ENCODE measurements around the gene OR2A42.
"Not testable (repeated sequence)": the region's sequence is repeated elsewhere in the genome, so short reads cannot be mapped to it uniquely, and the experiment has no call there.

Gene OR2A42

DNA sequence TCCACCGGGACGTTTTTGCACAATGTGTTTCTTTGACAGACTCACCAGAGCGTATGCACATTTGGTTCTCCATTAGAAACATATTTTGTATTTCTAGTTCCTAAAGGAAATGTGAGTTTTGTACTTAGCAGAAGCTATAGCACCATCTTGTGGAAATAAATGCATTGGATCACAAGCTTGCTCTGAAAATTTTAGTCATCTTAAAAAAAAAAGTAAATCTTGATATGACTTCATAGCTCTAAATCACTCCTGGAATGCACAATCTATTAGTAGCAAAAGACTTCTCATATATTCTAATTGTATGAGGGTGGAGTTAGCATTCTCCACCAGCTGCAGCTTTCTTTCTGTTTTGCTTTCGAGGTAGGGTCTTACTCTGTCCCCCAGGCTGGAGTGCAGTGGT, 20.3 kb downstream of the OR2A42 start:
- not testable (repeated sequence) for H3K4me1 ChIP-seq (ENCODE audit: control insufficient read depth, low read depth, low read length); H3K9me3 ChIP-seq (ENCODE audit: control insufficient read depth, low read depth, low read length); H3K4me3 ChIP-seq (ENCODE audit: low read length); H3K27me3 ChIP-seq (ENCODE audit: control insufficient read depth, insufficient read depth, low read length); H3K9ac ChIP-seq (ENCODE audit: low read length); H3K27ac ChIP-seq (ENCODE audit: low read length); H3K36me3 ChIP-seq (ENCODE audit: control insufficient read depth, low read depth, low read length)

- H3K4me1 ChIP-seq (ENCODE audit: control insufficient read depth, low read depth, low read length); H3K36me3 ChIP-seq (ENCODE audit: control insufficient read depth, low read depth, low read length); H3K27me3 ChIP-seq (ENCODE audit: control insufficient read depth, insufficient read depth, low read length); H3K9me3 ChIP-seq (ENCODE audit: control insufficient read depth, low read depth, low read length); H3K9ac ChIP-seq (ENCODE audit: low read length); H3K27ac ChIP-seq (ENCODE audit: low read length); H3K4me3 ChIP-seq (ENCODE audit: low read length): not testable (repeated sequence)
Observed at GRCh38 chr7:144218581-144218980, 20.8 kb downstream of the OR2A42 start.

GRCh38 chr7:144217200-144217599, 22.2 kb downstream of the OR2A42 start:
- not testable (repeated sequence) for H3K4me3 ChIP-seq (ENCODE audit: low read length); H3K27ac ChIP-seq (ENCODE audit: low read length); H3K4me1 ChIP-seq (ENCODE audit: control insufficient read depth, low read depth, low read length); H3K36me3 ChIP-seq (ENCODE audit: control insufficient read depth, low read depth, low read length); H3K27me3 ChIP-seq (ENCODE audit: control insufficient read depth, insufficient read depth, low read length); H3K9ac ChIP-seq (ENCODE audit: low read length); H3K9me3 ChIP-seq (ENCODE audit: control insufficient read depth, low read depth, low read length)

DNA sequence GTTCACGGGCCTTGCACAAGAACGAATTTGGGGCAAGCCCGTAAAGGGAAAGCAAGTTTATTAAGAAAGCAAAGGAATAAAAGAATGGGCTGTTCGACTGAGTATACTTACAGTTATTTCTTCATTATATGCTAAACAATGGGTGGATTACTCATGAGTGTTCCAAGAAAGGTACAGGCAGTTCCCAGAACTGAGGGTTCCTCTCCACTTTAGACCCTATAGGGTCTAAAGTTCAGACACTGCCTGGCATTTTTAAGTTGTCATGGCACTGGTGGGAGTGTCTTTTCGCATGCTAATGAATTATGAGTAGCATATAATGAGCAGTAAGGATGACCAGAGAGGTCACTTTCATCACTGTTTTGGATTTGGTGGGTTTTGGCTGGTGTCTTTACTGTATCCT, 34.1 kb downstream of the OR2A42 start:
- H3K4me3 ChIP-seq (ENCODE audit: low read length); H3K36me3 ChIP-seq (ENCODE audit: control insufficient read depth, low read depth, low read length); H3K27me3 ChIP-seq (ENCODE audit: control insufficient read depth, insufficient read depth, low read length); H3K27ac ChIP-seq (ENCODE audit: low read length); H3K9ac ChIP-seq (ENCODE audit: low read length); H3K9me3 ChIP-seq (ENCODE audit: control insufficient read depth, low read depth, low read length); H3K4me1 ChIP-seq (ENCODE audit: control insufficient read depth, low read depth, low read length): not testable (repeated sequence)

- H3K4me3 ChIP-seq (ENCODE audit: low read length); H3K9ac ChIP-seq (ENCODE audit: low read length); H3K27me3 ChIP-seq (ENCODE audit: control insufficient read depth, insufficient read depth, low read length); H3K36me3 ChIP-seq (ENCODE audit: control insufficient read depth, low read depth, low read length); H3K4me1 ChIP-seq (ENCODE audit: control insufficient read depth, low read depth, low read length); H3K27ac ChIP-seq (ENCODE audit: low read length); H3K9me3 ChIP-seq (ENCODE audit: control insufficient read depth, low read depth, low read length): not testable (repeated sequence)
Observed at GRCh38 chr7:144203086-144203485, 36.3 kb downstream of the OR2A42 start.

DNA sequence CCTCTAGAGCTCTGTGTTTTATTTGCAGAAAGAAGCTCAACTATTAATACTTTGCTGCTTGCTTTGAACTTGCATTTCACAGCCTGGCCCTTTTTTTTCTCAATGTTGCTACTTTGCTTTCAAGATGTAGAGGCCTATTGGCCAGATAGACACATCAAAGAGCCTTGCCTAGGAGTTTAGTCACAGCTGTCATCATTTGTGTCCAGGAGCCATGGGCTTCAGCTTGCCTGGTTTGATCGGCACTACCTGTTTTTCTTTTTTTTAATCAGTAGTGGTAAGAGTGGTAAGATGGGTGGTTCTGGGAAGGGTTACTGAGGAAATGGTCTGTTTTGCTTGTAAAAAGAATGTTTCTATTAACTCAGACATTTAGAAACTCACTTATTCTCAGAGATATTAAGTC, 37.4 kb downstream of the OR2A42 start:
- not testable (repeated sequence) for H3K9me3 ChIP-seq (ENCODE audit: control insufficient read depth, low read depth, low read length); H3K4me3 ChIP-seq (ENCODE audit: low read length); H3K36me3 ChIP-seq (ENCODE audit: control insufficient read depth, low read depth, low read length); H3K4me1 ChIP-seq (ENCODE audit: control insufficient read depth, low read depth, low read length); H3K27ac ChIP-seq (ENCODE audit: low read length); H3K9ac ChIP-seq (ENCODE audit: low read length); H3K27me3 ChIP-seq (ENCODE audit: control insufficient read depth, insufficient read depth, low read length)

- H3K4me1 ChIP-seq (ENCODE audit: control insufficient read depth, low read depth, low read length); H3K9me3 ChIP-seq (ENCODE audit: control insufficient read depth, low read depth, low read length); H3K36me3 ChIP-seq (ENCODE audit: control insufficient read depth, low read depth, low read length); H3K9ac ChIP-seq (ENCODE audit: low read length); H3K27me3 ChIP-seq (ENCODE audit: control insufficient read depth, insufficient read depth, low read length); H3K27ac ChIP-seq (ENCODE audit: low read length); H3K4me3 ChIP-seq (ENCODE audit: low read length): not testable (repeated sequence)
Observed at GRCh38 chr7:144198934-144199333, 40.5 kb downstream of the OR2A42 start.

- not testable (repeated sequence) for H3K36me3 ChIP-seq (ENCODE audit: control insufficient read depth, low read depth, low read length); H3K4me1 ChIP-seq (ENCODE audit: control insufficient read depth, low read depth, low read length); H3K27ac ChIP-seq (ENCODE audit: low read length); H3K27me3 ChIP-seq (ENCODE audit: control insufficient read depth, insufficient read depth, low read length); H3K9ac ChIP-seq (ENCODE audit: low read length); H3K4me3 ChIP-seq (ENCODE audit: low read length); H3K9me3 ChIP-seq (ENCODE audit: control insufficient read depth, low read depth, low read length)
Observed at GRCh38 chr7:144195212-144195872, 44.1 kb downstream of the OR2A42 start, which contains the start of gene ARHGEF35. Gene ARHGEF35 (minus strand): TSS chr7:144195833. CDS start chr7:144188383, 7,450 bp downstream.

DNA sequence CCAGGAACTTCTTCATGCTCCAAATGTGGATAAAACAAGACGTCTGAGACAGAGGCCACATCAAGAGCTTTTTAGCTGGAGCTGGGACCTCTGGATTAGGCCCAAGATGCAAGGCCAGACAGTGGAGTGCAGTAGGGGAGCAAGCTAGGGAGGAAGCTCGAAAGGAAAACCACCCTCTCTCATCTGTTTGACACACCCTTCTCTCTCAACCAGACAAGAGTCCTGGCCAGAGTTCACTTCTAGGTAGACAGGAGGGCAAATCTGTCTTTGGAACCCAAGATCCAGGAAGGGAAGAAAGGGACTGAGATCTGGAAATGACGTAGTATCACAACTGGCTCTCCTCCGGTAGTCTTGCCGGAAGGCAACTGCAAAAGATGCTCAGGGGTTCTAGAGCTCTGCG, 45.0 kb downstream of the OR2A42 start:
- not testable (repeated sequence) for H3K36me3 ChIP-seq (ENCODE audit: control insufficient read depth, low read depth, low read length); H3K9me3 ChIP-seq (ENCODE audit: control insufficient read depth, low read depth, low read length); H3K4me3 ChIP-seq (ENCODE audit: low read length); H3K27ac ChIP-seq (ENCODE audit: low read length); H3K4me1 ChIP-seq (ENCODE audit: control insufficient read depth, low read depth, low read length); H3K9ac ChIP-seq (ENCODE audit: low read length); H3K27me3 ChIP-seq (ENCODE audit: control insufficient read depth, insufficient read depth, low read length)

DNA sequence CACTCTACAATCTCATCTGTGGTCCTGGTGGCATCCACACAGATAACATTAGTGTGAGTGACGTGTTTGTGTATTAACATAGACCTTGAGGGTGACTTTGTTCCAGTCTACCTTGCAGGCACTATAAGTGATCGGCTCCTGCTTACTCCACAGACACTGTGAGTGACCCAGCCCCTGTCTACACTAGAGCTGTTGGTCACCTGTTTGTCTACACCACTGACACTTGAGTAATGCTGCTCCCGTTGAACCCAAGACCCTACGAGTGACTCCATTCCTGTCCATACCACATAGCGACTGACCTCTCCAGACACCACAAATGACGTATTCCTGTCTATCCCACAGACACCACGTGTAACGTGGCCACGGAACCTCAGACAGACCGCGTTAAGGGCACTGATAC, 45.6 kb downstream of the OR2A42 start:
- H3K4me1 ChIP-seq (ENCODE audit: control insufficient read depth, low read depth, low read length); H3K4me3 ChIP-seq (ENCODE audit: low read length); H3K36me3 ChIP-seq (ENCODE audit: control insufficient read depth, low read depth, low read length); H3K27ac ChIP-seq (ENCODE audit: low read length); H3K27me3 ChIP-seq (ENCODE audit: control insufficient read depth, insufficient read depth, low read length); H3K9ac ChIP-seq (ENCODE audit: low read length); H3K9me3 ChIP-seq (ENCODE audit: control insufficient read depth, low read depth, low read length): not testable (repeated sequence)

- not testable (repeated sequence) for H3K9me3 ChIP-seq (ENCODE audit: control insufficient read depth, low read depth, low read length); H3K4me3 ChIP-seq (ENCODE audit: low read length); H3K9ac ChIP-seq (ENCODE audit: low read length)
Observed at GRCh38 chr7:144188578-144189171, 50.7 kb downstream of the OR2A42 start.

GRCh38 chr7:144187848-144188247, 51.6 kb downstream of the OR2A42 start:
- H3K4me3 ChIP-seq (ENCODE audit: low read length); H3K9me3 ChIP-seq (ENCODE audit: control insufficient read depth, low read depth, low read length); H3K4me1 ChIP-seq (ENCODE audit: control insufficient read depth, low read depth, low read length); H3K27ac ChIP-seq (ENCODE audit: low read length); H3K36me3 ChIP-seq (ENCODE audit: control insufficient read depth, low read depth, low read length); H3K27me3 ChIP-seq (ENCODE audit: control insufficient read depth, insufficient read depth, low read length); H3K9ac ChIP-seq (ENCODE audit: low read length): not testable (repeated sequence)

More at GRCh38 chr7:144188578-144189171, 50.7 kb downstream of the OR2A42 start:
- not testable (repeated sequence) for H3K27me3 ChIP-seq (ENCODE audit: control insufficient read depth, insufficient read depth, low read length); H3K4me1 ChIP-seq (ENCODE audit: control insufficient read depth, low read depth, low read length); H3K27ac ChIP-seq (ENCODE audit: low read length); H3K36me3 ChIP-seq (ENCODE audit: control insufficient read depth, low read depth, low read length)
